ENCODE data around the gene RIN3.

DNA sequence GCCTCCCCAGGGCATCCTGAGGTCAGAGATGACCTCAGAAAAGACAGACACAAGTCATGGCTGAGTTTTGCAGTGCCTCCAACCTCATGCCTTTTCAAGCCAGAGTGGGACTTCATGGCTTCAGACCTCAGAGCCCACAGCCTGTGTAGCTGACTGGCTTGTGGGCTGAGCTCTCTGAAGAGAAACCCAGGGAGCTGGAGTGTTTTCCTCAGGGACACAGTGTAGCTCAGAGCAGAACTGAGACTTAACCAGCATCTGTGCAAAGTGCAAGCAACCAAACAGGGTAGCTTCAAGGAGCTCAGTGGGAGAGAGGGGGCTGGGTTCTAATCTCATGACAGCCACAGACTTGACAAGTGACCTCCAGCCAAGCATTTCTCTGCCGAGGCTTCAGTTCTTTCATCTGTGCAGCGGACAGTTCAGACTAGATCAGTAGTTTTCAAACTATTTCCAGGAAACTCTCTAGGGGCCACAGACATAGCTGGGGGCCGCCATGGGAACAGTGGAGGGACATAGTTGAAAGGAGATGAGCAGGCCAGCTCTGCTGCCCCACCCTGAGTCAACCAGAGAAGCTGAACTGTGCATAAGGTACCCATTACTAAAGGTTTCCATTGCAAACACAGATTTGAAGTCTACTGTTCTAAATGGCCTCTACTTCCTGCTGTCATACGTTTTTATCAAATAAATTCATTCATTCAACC lies 154.8 kb downstream of the RIN3 start:
- no peak for TF ChIP-seq POLR2A (IDR thresholded peaks at IDR 0.05)
- TF ChIP-seq, protein P1, sequence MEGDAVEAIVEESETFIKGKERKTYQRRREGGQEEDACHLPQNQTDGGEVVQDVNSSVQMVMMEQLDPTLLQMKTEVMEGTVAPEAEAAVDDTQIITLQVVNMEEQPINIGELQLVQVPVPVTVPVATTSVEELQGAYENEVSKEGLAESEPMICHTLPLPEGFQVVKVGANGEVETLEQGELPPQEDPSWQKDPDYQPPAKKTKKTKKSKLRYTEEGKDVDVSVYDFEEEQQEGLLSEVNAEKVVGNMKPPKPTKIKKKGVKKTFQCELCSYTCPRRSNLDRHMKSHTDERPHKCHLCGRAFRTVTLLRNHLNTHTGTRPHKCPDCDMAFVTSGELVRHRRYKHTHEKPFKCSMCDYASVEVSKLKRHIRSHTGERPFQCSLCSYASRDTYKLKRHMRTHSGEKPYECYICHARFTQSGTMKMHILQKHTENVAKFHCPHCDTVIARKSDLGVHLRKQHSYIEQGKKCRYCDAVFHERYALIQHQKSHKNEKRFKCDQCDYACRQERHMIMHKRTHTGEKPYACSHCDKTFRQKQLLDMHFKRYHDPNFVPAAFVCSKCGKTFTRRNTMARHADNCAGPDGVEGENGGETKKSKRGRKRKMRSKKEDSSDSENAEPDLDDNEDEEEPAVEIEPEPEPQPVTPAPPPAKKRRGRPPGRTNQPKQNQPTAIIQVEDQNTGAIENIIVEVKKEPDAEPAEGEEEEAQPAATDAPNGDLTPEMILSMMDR (IDR thresholded peaks at IDR 0.05): no peak
